Sigmoid colon (tissue), 4 donors: Measurements from ENCODE around the gene CCNY.

Source experiments
- CTCF ChIP-seq, 4 experiments: fragments of 450-650 bp in 3 of 4; fragments of 200-600 bp in 1 of 4; IDR thresholded peaks; one replicate each; pipeline ENCODE4 v1.5.1; 2016 to 2019; ENCODE audit warnings: antibody characterized with exemption in 4 of 4, mild to moderate bottlenecking in 3 of 4, moderate library complexity in 2 of 4
- POLR2AphosphoS5 ChIP-seq, 4 donors: sonication (generic); formaldehyde crosslinking; IDR thresholded peaks; one replicate each; pipeline ENCODE4 v1.6.1; 2017; ENCODE audit warnings: antibody characterized with exemption in 4 of 4

- no peak for TF ChIP-seq POLR2AphosphoS5 (IDR thresholded peaks at IDR 0.05)
- TF ChIP-seq CTCF (IDR thresholded peaks at IDR 0.05), result no peak
Measured at GRCh38 chr10:35452171-35452570, 115.9 kb downstream of the CCNY start.
